ENCODE measurements around the gene COL8A2.

Gene COL8A2

DNA sequence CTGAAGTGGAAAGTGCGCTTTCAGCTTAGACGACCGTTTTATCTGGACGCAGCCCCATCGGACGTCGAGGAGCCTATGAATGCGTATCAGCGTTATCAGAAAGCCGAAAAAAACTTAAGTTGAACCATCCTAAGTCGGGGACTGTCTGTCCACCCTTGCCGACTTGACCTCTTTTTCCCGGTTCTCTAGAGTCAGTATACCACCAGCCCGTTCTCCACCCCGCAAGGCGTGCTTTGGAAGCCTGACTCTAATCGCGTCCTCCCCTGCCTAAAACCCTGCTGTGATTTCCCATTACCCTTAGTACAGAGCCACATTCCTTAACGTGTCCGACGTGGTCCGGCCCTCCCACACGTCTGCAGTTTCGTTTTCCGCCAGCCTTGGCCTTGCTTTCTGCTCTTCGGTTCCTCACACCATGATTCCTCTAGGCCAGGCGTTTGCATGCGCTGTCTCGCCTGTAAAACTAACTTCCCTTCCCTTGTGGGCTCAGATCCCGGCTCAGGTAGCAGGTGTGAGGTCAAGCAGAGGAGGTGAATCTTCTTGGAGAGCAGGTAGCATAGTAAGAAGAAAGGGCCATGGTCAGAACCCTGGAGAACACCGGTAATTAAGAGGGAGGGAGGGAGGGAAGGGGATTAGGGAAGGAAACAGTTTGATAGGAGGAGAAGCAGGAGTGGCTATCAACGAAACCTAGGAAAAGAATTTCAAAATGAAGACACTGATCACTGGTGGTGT, 35.5 kb downstream of the COL8A2 start:
- TF ChIP-seq, protein P1, sequence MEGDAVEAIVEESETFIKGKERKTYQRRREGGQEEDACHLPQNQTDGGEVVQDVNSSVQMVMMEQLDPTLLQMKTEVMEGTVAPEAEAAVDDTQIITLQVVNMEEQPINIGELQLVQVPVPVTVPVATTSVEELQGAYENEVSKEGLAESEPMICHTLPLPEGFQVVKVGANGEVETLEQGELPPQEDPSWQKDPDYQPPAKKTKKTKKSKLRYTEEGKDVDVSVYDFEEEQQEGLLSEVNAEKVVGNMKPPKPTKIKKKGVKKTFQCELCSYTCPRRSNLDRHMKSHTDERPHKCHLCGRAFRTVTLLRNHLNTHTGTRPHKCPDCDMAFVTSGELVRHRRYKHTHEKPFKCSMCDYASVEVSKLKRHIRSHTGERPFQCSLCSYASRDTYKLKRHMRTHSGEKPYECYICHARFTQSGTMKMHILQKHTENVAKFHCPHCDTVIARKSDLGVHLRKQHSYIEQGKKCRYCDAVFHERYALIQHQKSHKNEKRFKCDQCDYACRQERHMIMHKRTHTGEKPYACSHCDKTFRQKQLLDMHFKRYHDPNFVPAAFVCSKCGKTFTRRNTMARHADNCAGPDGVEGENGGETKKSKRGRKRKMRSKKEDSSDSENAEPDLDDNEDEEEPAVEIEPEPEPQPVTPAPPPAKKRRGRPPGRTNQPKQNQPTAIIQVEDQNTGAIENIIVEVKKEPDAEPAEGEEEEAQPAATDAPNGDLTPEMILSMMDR (IDR thresholded peaks at IDR 0.05; ENCODE audit: low read depth, low read length), result no peak
- in situ Hi-C loops (cut with HindIII; ENCODE audit: low sequenced_read_pairs), result no loop called here
- DNase-seq (ENCODE audit: low read depth, low spot score), result peak; percentile 63
- peak overlapping the region; percentile 67 for H3K4me3 ChIP-seq (ENCODE audit: low read depth, low read length)

- peak within 1 kb of the TSS; percentile 67 for H3K4me3 ChIP-seq (ENCODE audit: low read depth, low read length)
- peak; percentile 90 for DNase-seq (ENCODE audit: low read depth, low spot score)
- TF ChIP-seq, protein P1 (IDR thresholded peaks at IDR 0.05; ENCODE audit: low read depth, low read length), result peak; percentile 89
- in situ Hi-C loops (cut with HindIII; ENCODE audit: low sequenced_read_pairs), result no loop called here
Observed at GRCh38 chr1:36088577-36089392, 36.2 kb downstream of the COL8A2 start, which contains the start of gene ADPRS. ADPRS (plus strand) TSS chr1:36088892; CDS start chr1:36088905, 13 bp downstream.

GRCh38 chr1:36088265-36088576, 36.8 kb downstream of the COL8A2 start:
- no peak for DNase-seq (ENCODE audit: low read depth, low spot score)
- TF ChIP-seq, protein P1 (IDR thresholded peaks at IDR 0.05; ENCODE audit: low read depth, low read length), result no peak
- in situ Hi-C loops (cut with HindIII; ENCODE audit: low sequenced_read_pairs), result no loop called here
- peak overlapping the region; percentile 36 for H3K4me3 ChIP-seq (ENCODE audit: low read depth, low read length)

DNA sequence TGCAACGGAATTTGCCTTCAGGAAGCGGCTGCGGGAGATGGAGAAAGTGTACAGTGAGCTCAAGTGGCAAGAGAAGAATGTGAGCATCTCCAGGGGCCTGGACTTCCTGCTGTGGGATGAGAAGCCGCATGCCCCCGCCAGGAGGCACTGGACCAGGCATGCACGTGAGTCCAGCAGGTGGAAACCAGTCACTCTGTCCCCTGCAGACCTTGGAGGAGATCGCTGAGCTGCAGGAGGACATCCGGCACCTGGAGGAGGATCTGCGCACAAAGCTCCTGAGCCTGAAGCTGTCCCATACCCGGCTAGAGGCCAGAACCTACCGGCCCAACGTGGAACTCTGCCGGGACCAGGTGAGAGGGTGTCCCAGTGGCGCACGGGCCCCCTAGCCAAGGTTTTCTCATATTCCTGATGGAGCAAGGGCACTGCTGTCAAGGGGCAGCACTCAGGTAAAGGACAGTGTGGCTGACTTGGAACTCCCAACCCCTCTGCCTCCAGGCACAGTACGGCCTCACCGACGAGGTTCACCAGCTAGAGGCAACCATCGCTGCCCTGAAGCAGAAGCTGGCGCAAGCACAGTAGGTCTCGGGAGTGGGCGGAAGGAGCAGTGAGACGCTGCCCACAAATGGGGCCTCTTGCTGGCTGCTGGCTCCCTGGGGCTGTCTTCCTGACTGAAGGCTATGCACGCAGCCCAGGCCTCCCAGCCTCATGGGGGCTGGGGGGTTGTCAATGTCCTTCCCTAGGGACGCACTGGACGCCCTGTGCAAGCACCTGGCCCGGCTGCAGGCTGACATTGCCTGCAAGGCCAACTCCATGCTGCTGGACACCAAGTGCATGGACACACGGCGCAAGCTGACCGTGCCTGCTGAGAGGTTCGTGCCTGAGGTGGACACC, 37.5 kb downstream of the COL8A2 start:
- no peak for DNase-seq (ENCODE audit: low read depth, low spot score)
- no peak overlapping the region for H3K4me3 ChIP-seq (ENCODE audit: low read depth, low read length)
- TF ChIP-seq, protein P1 (IDR thresholded peaks at IDR 0.05; ENCODE audit: low read depth, low read length), result no peak
- in situ Hi-C loops (cut with HindIII; ENCODE audit: low sequenced_read_pairs), result no loop called here

- TF ChIP-seq, protein P1 (IDR thresholded peaks at IDR 0.05; ENCODE audit: low read depth, low read length), result no peak
- DNase-seq (ENCODE audit: low read depth, low spot score), result no peak
- H3K4me3 ChIP-seq (ENCODE audit: low read depth, low read length), result no peak overlapping the region
- in situ Hi-C loops (cut with HindIII; ENCODE audit: low sequenced_read_pairs), result no loop called here
Observed at GRCh38 chr1:36086529-36087232, 38.3 kb downstream of the COL8A2 start.
